HepG2 (cell line): Measurements from ENCODE around the gene ATP11A. TPM values are rescaled to one million over a fixed set of nuclear protein-coding genes. Genes with fewer than 3 reads are reported as not detected.

Experiments
- AGO2 ChIP-seq: fragments of 200-400 bp; formaldehyde crosslinking; optimal IDR thresholded peaks from 2 replicates; pipeline ENCODE3; 2017; ENCODE audit warnings: mild to moderate bottlenecking, low read depth, low read length, moderate library complexity
- EED ChIP-seq: sonication (generic); formaldehyde crosslinking; IDR thresholded peaks from 2 replicates; pipeline ENCODE4 v1.5.0; 2020; ENCODE audit warnings: mild to moderate bottlenecking, missing genetic modification reagents
- FOXA3 ChIP-seq: IDR thresholded peaks from 2 replicates; pipeline ENCODE4 v1.6.1; 2016; ENCODE audit warnings: missing genetic modification reagents, missing compliant biosample characterization
- MEIS2 ChIP-seq: sonication (generic); formaldehyde crosslinking; IDR thresholded peaks from 2 replicates; pipeline ENCODE4 v1.9.0; 2021; ENCODE audit warnings: mild to moderate bottlenecking, missing genetic modification reagents
- MXI1 ChIP-seq: IDR thresholded peaks from 3 replicates; pipeline ENCODE4 v1.6.1; 2012; ENCODE audit warnings: low read depth, low read length, inconsistent platforms, borderline replicate concordance
- NFE2L1 ChIP-seq: sonication (generic); formaldehyde crosslinking; IDR thresholded peaks from 2 replicates; pipeline ENCODE4 v1.4.0; 2020; ENCODE audit warnings: missing genetic modification reagents, mild to moderate bottlenecking, borderline replicate concordance
- NONO ChIP-seq, 2 experiments: fragments of 450-650 bp in 1 of 2; sonication (generic) in 1 of 2; formaldehyde crosslinking in 1 of 2; IDR thresholded peaks in 1 of 2; conservative IDR thresholded peaks in 1 of 2; 2 replicates each; pipeline versions ENCODE4 v1.6.1 to v1.8.0; 2017 to 2022; ENCODE audit warnings: mild to moderate bottlenecking in 1 of 2, missing genetic modification reagents in 1 of 2, moderate library complexity in 1 of 2
- ONECUT2 ChIP-seq: sonication (generic); formaldehyde crosslinking; IDR thresholded peaks from 2 replicates; pipeline ENCODE4 v1.4.0; 2020; ENCODE audit warnings: missing genetic modification reagents
- SMARCC2 ChIP-seq: fragments of 450-650 bp; IDR thresholded peaks from 2 replicates; pipeline ENCODE4 v1.6.1; 2017; ENCODE audit warnings: antibody characterized with exemption, mild to moderate bottlenecking
- ZFP62 ChIP-seq: sonication (generic); formaldehyde crosslinking; IDR thresholded peaks from 2 replicates; pipeline ENCODE4 v1.4.0; 2020; ENCODE audit warnings: missing genetic modification reagents
- ZNF549 ChIP-seq: sonication (generic); formaldehyde crosslinking; IDR thresholded peaks from 2 replicates; pipeline ENCODE4 v1.5.0; 2020; ENCODE audit warnings: missing genetic modification reagents
- ZNF605 ChIP-seq: sonication (generic); formaldehyde crosslinking; IDR thresholded peaks from 2 replicates; pipeline ENCODE4 v1.8.0; 2022; ENCODE audit warnings: mild to moderate bottlenecking, missing genetic modification reagents
- ZSCAN22 ChIP-seq: sonication (generic); formaldehyde crosslinking; IDR thresholded peaks from 2 replicates; pipeline ENCODE4 v1.4.0; 2020; ENCODE audit warnings: mild to moderate bottlenecking, missing genetic modification reagents
- polyA plus RNA-seq, 8 experiments: library from polyadenylated mRNA; depleted of rRNA in 3 of 8; stranded (reverse) in 7 of 8; unstranded in 1 of 8; fragments of >200 nt; fragmentation: Illumina TruSeq in 4 of 8; extraction: Trizol in 4 of 8; gene quantifications; 2 replicates each; pipeline versions ENCODE4 v1.2.1 to v1.2.3, GENCODE V29; 2011 to 2016; ENCODE audit warnings: low read depth in 4 of 8, missing spikeins in 1 of 8, mixed read lengths in 1 of 8; ENCODE audit not compliant: insufficient read depth in 1 of 8
- total RNA-seq, 5 experiments: library from RNA; depleted of rRNA; stranded (reverse); fragments of >200 nt; fragmentation: Illumina TruSeq; extraction: Trizol; gene quantifications; 2 replicates each; pipeline ENCODE4 v1.2.3, GENCODE V29; 2016; ENCODE audit warnings: low read depth in 1 of 5
- TF ChIP-seq, protein P1 (sequence below): sonication (generic); formaldehyde crosslinking; IDR thresholded peaks from 2 replicates; pipeline ENCODE4 v1.5.1; 2020; ENCODE audit warnings: mild to moderate bottlenecking, missing genetic modification reagents, borderline replicate concordance
- TF ChIP-seq, protein P2 (sequence below): IDR thresholded peaks from 2 replicates; pipeline ENCODE4 v1.6.1; 2012; ENCODE audit warnings: inconsistent platforms
- TF ChIP-seq, protein P3 (sequence below): IDR thresholded peaks from 2 replicates; pipeline ENCODE4 v1.6.1; 2016; ENCODE audit warnings: missing biosample characterization, missing genetic modification reagents, low read depth

ATP11A gene
- total and polyA plus RNA-seq, 2 of the 13 experiments (the other 11 are each of a cell fraction or from before 2014, with no cell fraction given), result 18.4 to 20.1 TPM

DNA sequence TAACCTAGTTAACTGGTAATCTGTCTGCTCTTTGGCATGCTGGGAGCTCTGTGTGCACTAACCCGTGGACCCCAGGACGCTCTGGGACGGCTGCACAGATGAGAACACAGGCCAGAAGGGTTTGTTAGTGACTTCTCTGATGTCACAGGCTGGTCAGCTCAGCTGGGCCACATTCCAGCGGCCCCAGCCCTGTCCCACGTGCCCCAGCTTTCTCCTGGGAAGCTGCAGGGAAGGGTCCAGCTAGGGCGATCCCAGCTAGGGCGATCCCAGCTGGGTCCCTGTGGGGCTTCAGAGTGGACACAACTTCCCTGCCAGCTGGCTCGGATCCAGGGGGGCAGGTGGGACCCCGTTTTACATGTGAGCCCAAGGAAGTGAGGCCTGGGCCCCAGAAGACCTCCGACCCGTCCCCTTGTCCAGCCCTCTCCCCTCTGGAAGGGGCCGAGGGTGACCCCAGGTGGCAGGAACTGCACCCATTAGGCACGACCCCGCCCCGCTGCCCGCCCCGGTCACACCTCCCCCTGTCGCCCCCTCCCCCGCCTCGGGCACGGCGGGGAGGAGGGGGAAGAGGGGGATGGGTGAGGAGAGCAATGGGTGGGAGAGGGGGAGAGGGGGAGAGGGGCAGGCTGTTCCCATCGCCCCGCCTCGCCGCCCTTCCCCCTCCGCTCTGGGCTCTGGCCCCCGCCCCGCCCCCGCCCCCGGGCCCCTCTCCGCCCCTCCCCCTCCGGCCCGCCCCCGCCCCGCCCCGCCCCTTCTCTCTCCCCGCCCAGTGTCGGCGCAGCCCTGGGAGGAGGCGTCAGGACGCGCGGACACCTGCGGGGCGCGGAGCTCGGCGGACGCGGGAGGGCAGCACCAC is 204.0 kb downstream of the ATP11A start (continued):
- TF ChIP-seq NONO (IDR thresholded peaks at IDR 0.05) (no peak), NONO (CRISPR knock-in tag; conservative IDR thresholded peaks at IDR 0.05) (no peak), ZFP62 (CRISPR knock-in tag) (no peak), MEIS2 (CRISPR knock-in tag) (peak; percentile 54; the same call in 1 of the 2 replicates), FOXA3 (CRISPR knock-in tag) (peak; percentile 7; the same call in 1 of the 2 replicates), ONECUT2 (CRISPR knock-in tag) (no peak), MXI1 (peak; percentile 89; the same call in 2 of the 3 replicates), EED (peak; percentile 62; the same call in 1 of the 2 replicates), ZSCAN22 (CRISPR knock-in tag) (no peak), ZNF549 (CRISPR knock-in tag) (no peak), ZNF605 (CRISPR knock-in tag) (peak; percentile 72; the same call in 1 of the 2 replicates), AGO2 (peak; percentile 59), NFE2L1 (no peak), SMARCC2 (no peak)
- TF ChIP-seq, protein P1, sequence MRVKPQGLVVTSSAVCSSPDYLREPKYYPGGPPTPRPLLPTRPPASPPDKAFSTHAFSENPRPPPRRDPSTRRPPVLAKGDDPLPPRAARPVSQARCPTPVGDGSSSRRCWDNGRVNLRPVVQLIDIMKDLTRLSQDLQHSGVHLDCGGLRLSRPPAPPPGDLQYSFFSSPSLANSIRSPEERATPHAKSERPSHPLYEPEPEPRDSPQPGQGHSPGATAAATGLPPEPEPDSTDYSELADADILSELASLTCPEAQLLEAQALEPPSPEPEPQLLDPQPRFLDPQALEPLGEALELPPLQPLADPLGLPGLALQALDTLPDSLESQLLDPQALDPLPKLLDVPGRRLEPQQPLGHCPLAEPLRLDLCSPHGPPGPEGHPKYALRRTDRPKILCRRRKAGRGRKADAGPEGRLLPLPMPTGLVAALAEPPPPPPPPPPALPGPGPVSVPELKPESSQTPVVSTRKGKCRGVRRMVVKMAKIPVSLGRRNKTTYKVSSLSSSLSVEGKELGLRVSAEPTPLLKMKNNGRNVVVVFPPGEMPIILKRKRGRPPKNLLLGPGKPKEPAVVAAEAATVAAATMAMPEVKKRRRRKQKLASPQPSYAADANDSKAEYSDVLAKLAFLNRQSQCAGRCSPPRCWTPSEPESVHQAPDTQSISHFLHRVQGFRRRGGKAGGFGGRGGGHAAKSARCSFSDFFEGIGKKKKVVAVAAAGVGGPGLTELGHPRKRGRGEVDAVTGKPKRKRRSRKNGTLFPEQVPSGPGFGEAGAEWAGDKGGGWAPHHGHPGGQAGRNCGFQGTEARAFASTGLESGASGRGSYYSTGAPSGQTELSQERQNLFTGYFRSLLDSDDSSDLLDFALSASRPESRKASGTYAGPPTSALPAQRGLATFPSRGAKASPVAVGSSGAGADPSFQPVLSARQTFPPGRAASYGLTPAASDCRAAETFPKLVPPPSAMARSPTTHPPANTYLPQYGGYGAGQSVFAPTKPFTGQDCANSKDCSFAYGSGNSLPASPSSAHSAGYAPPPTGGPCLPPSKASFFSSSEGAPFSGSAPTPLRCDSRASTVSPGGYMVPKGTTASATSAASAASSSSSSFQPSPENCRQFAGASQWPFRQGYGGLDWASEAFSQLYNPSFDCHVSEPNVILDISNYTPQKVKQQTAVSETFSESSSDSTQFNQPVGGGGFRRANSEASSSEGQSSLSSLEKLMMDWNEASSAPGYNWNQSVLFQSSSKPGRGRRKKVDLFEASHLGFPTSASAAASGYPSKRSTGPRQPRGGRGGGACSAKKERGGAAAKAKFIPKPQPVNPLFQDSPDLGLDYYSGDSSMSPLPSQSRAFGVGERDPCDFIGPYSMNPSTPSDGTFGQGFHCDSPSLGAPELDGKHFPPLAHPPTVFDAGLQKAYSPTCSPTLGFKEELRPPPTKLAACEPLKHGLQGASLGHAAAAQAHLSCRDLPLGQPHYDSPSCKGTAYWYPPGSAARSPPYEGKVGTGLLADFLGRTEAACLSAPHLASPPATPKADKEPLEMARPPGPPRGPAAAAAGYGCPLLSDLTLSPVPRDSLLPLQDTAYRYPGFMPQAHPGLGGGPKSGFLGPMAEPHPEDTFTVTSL, result peak; percentile 58; the same call in 1 of the 2 replicates
- TF ChIP-seq, protein P2, sequence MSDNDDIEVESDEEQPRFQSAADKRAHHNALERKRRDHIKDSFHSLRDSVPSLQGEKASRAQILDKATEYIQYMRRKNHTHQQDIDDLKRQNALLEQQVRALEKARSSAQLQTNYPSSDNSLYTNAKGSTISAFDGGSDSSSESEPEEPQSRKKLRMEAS, result peak; percentile 89
- TF ChIP-seq, protein P3, sequence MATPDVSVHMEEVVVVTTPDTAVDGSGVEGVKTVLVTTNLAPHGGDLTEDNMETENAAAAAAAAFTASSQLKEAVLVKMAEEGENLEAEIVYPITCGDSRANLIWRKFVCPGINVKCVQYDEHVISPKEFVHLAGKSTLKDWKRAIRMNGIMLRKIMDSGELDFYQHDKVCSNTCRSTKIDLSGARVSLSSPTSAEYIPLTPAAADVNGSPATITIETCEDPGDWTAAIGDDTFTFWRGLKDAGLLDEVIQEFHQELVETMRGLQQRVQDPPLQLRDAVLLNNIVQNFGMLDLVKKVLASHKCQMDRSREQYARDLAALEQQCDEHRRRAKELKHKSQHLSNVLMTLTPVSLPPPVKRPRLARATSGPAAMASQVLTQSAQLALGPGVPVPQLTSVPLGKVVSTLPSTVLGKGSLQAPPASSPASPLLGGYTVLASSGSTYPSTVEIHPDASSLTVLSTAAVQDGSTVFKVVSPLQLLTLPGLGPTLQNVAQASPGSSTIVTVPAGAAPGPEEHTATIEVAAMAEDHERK (CRISPR knock-in tag), result no peak
